Tibial nerve (tissue), 4 donors: ENCODE measurements around the gene ABCG1. TPM values are rescaled to one million over a fixed set of nuclear protein-coding genes. Genes with fewer than 3 reads are reported as not detected.

ENCODE experiments used
- DNase-seq, 2 donors: peaks; one replicate each; pipeline ENCODE4 v3.0.0-alpha.2; 2019; ENCODE audit warnings: low spot score in 2 of 2
- H3K27ac ChIP-seq, 4 donors: fragments of 200-600 bp; sonication (generic) in 3 of 4; one replicate each; pipeline ENCODE4 v1.5.1; 2017 to 2019; ENCODE audit warnings: mild to moderate bottlenecking in 1 of 4
- H3K27me3 ChIP-seq, 2 donors: fragments of 200-600 bp; sonication (generic) in 1 of 2; one replicate each; pipeline versions ENCODE4 v1.5.1 to v1.6.0; 2017 to 2019
- H3K36me3 ChIP-seq, 3 donors: fragments of 200-600 bp; sonication (generic); one replicate each; pipeline ENCODE4 v1.5.1; 2018 to 2019
- H3K4me1 ChIP-seq, 4 donors: fragments of 200-600 bp; sonication (generic) in 3 of 4; one replicate each; pipeline ENCODE4 v1.5.1; 2017 to 2019
- H3K4me3 ChIP-seq, 4 donors: fragments of 200-600 bp; sonication (generic) in 3 of 4; one replicate each; pipeline ENCODE4 v1.5.1; 2017 to 2019; ENCODE audit warnings: mild to moderate bottlenecking in 1 of 4, moderate library complexity in 1 of 4
- H3K9me3 ChIP-seq, 4 donors: fragments of 200-600 bp; sonication (generic) in 3 of 4; one replicate each; pipeline ENCODE4 v1.5.1; 2017 to 2019
- EP300 ChIP-seq, 2 donors: sonication (generic); formaldehyde crosslinking; IDR thresholded peaks; one replicate each; pipeline ENCODE4 v1.6.1; 2017; ENCODE audit warnings: antibody characterized with exemption in 2 of 2, mild to moderate bottlenecking in 1 of 2
- POLR2A ChIP-seq, 2 donors: fragments of 450-650 bp; IDR thresholded peaks; one replicate each; pipeline ENCODE4 v1.6.1; 2017; ENCODE audit warnings: antibody characterized with exemption in 2 of 2, mild to moderate bottlenecking in 2 of 2, moderate library complexity in 2 of 2
- whole genome bisulfite sequencing, 2 donors: methylation state at CpG; one replicate each; pipeline ENCODE4 v1.1.5; 2018; 5-methylcytosine and 5-hydroxymethylcytosine counted together
- total RNA-seq, 4 donors: library from RNA; depleted of rRNA; stranded (reverse); fragments of >200 nt; gene quantifications; one replicate each; pipeline ENCODE4 v1.1.0, GENCODE V29; 2016
- TF ChIP-seq, protein P1 (sequence below), 5 experiments: fragments of 200-600 bp in 3 of 5; fragments of 450-650 bp in 2 of 5; sonication (generic) in 3 of 5; IDR thresholded peaks; one replicate each; pipeline ENCODE4 v1.5.1; 2016 to 2019; ENCODE audit warnings: antibody characterized with exemption in 5 of 5, mild to moderate bottlenecking in 3 of 5, moderate library complexity in 2 of 5

Gene ABCG1
- total RNA-seq: 10 to 100 TPM; 10.5 to 32.8 (median 18.6) TPM

DNA sequence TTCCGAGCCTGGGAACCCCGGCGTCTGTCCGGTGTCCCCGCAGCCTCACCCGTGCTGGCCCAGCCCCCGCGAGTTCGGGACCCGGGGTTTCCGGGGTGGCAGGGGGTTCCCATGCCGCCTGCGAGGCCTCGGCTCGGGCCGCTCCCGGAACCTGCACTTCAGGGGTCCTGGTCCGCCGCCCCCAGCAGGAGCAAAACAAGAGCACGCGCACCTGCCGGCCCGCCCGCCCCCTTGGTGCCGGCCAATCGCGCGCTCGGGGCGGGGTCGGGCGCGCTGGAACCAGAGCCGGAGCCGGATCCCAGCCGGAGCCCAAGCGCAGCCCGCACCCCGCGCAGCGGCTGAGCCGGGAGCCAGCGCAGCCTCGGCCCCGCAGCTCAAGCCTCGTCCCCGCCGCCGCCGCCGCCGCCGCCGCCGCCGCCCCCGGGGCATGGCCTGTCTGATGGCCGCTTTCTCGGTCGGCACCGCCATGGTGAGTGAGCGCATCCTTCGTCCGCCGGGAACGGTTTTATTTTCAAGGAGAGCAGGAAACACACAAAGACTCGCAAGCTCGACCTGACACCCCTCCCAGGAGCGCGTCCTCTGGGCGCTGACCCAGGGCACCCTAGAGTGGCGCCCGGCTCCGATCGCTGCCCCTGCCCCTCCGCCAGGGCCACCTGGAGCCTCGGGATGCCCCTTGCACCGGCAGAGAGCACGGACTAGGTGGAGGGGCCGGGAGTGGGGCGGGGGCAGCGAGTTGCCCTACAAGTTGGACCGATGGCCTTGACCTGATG is at the start of gene ABCG1:
ABCG1 (plus strand) TSS at position 305 of the 770 bp plus-strand sequence; CDS start at position 428, 123 bp downstream.
- Histone ChIP-seq H3K4me1 (peaks cover 0 to 43% (median 11%) of the 10 kb centered on the region in 4 donors), H3K36me3 (no peaks in the 10 kb centered on the region), H3K27me3 (peaks cover 0 to 28% of the 10 kb centered on the region in 2 donors), H3K4me3 (peak within 1 kb of the TSS; percentile 36 to 73 (median 62)), H3K27ac (peak within 1 kb of the TSS; percentile 18 to 87 (median 68)), H3K9me3 (no peaks in the 10 kb centered on the region)
- TF ChIP-seq POLR2A (IDR thresholded peaks at IDR 0.05) (peak in 1 of 2 donors; percentile 62), EP300 (IDR thresholded peaks at IDR 0.05) (no peak)
- 1% methylated on average over 30 to 32 of the region's 83 CpGs for WGBS, 2 donors
- DNase-seq: no peak

DNA sequence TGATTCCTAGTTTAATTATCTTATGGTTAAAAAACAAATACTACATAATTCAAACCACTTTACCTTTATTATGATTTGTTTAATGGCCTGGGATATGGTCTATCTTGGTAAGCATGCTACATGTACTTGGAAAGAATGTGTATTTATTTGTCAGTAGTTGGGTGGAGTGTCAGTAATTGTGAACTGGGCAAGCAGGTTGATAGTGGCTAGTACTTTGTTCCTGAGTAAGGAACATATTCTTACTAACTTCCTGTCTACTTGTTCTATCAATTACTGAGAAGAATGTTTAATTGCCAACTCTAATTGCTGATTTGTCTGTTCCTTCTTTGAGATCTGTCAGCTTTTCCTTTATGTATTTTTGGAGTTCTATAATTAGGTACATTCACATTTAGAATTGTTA is 49.2 kb upstream of the ABCG1 start:
- Histone ChIP-seq H3K36me3 (no peaks in the 10 kb centered on the region), H3K4me1 (peaks cover 0 to 16% (median 5%) of the 10 kb centered on the region in 4 donors), H3K27me3 (no peaks in the 10 kb centered on the region), H3K4me3 (no peak overlapping the region), H3K27ac (peak overlapping the region in 1 of 4 donors; percentile 79), H3K9me3 (no peaks in the 10 kb centered on the region)
- no peak for DNase-seq
- TF ChIP-seq POLR2A (IDR thresholded peaks at IDR 0.05): no peak
- no peak for TF ChIP-seq EP300 (IDR thresholded peaks at IDR 0.05)
- TF ChIP-seq, protein P1, sequence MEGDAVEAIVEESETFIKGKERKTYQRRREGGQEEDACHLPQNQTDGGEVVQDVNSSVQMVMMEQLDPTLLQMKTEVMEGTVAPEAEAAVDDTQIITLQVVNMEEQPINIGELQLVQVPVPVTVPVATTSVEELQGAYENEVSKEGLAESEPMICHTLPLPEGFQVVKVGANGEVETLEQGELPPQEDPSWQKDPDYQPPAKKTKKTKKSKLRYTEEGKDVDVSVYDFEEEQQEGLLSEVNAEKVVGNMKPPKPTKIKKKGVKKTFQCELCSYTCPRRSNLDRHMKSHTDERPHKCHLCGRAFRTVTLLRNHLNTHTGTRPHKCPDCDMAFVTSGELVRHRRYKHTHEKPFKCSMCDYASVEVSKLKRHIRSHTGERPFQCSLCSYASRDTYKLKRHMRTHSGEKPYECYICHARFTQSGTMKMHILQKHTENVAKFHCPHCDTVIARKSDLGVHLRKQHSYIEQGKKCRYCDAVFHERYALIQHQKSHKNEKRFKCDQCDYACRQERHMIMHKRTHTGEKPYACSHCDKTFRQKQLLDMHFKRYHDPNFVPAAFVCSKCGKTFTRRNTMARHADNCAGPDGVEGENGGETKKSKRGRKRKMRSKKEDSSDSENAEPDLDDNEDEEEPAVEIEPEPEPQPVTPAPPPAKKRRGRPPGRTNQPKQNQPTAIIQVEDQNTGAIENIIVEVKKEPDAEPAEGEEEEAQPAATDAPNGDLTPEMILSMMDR (IDR thresholded peaks at IDR 0.05): no peak

DNA sequence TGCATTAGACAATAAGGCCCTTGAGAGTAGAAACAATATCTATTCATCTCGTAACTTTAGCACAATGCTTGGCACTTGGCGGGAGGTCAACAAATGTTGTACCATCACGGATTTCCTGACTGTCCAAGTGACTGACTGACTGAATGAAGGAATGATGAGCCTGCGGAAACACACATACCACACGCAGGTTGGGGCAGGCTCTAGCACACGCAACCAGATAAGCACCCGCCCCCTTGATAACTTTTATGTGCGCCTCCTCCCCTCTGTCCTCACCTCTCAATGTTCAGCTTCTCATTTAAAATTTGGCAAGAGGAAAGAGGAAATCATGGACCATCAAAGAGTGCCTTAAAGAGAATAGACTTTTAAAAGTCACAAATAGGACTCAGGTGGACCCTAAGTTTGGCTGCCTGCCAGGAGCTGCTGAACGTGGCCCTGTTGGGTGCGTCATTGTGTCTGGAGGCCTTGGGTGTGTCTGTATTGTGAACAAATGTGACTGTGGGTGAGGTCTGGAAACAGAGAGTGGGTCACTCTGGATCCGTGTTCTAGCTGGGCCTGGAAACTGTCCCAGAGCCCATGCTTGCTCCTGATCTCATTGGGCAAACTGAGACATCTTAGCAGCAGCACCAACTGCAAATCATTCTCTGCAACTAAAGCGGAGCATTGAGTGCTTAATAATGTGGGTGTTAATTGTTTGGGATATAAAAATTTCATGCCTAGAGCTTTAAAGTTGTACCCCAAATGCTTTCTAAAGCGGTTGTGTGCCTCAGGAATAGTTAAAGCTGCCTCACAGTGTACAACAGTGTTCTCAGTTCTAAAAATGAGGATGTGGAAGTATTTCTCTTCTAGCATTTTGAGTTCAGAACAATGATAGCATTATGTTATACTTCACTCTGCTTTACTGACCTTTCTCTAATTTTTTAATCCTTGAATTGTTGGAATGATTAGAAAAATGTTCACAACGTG is 47.6 kb upstream of the ABCG1 start:
- 44 to 48% methylated on average over 14 of the region's 14 CpGs for WGBS, 2 donors
- no peak overlapping the region for H3K4me3 ChIP-seq
- H3K27ac ChIP-seq: peak overlapping the region in 3 of 4 donors; percentile 35 to 79 (median 79)
- no peak for DNase-seq
- H3K4me1 ChIP-seq: peaks cover 0 to 15% (median 5%) of the 10 kb centered on the region in 4 donors
- H3K27me3 ChIP-seq: no peaks in the 10 kb centered on the region
- no peaks in the 10 kb centered on the region for H3K36me3 ChIP-seq
- TF ChIP-seq, protein P1 (IDR thresholded peaks at IDR 0.05): no peak
- no peak for TF ChIP-seq POLR2A (IDR thresholded peaks at IDR 0.05)
- TF ChIP-seq EP300 (IDR thresholded peaks at IDR 0.05): peak in 1 of 2 donors; percentile 33
- no peaks in the 10 kb centered on the region for H3K9me3 ChIP-seq

DNA sequence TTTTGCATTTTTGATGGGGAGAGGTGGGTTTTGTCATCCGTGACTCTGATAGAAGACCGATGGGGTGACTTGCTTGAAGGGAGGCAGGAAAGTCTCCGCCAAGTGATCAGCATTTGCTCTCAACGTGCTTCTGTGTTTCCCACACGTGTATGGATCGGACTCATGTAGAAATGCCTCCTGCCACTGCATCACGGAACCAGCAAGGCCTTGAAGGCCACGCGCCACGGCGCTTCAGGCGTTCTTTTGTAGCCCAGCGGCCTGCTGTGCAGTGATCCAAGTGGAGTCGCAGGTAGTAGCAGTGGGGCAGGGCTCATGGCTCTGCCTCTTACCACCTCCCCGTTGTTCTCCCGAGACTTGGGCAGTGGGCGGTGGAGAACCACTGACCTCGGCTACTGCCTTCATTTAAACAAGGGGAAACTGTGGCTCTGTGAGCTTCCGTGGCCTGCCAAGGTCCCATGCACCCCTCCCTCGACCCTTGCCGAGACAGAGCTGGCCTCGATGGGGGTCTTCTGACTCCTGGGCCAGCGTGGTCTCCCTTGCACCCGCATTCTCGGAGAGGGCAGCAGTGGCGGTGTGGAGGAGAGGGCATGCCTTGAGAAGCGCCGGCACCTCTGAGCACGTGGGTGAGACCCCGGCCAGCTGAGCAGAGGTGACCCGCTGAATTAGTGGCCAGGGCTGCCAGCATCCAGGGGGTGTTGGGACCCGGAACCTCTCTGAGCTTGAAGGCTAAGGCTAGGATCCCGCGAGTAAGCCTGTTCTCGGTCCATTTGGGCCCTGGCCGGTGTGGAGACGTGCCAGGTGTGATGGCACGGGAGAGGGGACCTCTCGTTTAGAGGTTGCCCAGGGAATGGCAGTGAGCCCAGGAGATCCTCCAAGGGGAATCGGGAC is 46.1 kb upstream of the ABCG1 start:
- H3K36me3 ChIP-seq: no peaks in the 10 kb centered on the region
- peak overlapping the region in 1 of 4 donors; percentile 79 for H3K27ac ChIP-seq
- TF ChIP-seq, protein P1 (IDR thresholded peaks at IDR 0.05): no peak
- TF ChIP-seq EP300 (IDR thresholded peaks at IDR 0.05): no peak
- H3K4me1 ChIP-seq: peaks cover 0 to 24% (median 5%) of the 10 kb centered on the region in 4 donors
- H3K9me3 ChIP-seq: no peaks in the 10 kb centered on the region
- H3K4me3 ChIP-seq: no peak overlapping the region
- 86 to 89% methylated on average over 38 to 39 of the region's 40 CpGs for WGBS, 2 donors
- no peaks in the 10 kb centered on the region for H3K27me3 ChIP-seq
- no peak for DNase-seq

DNA sequence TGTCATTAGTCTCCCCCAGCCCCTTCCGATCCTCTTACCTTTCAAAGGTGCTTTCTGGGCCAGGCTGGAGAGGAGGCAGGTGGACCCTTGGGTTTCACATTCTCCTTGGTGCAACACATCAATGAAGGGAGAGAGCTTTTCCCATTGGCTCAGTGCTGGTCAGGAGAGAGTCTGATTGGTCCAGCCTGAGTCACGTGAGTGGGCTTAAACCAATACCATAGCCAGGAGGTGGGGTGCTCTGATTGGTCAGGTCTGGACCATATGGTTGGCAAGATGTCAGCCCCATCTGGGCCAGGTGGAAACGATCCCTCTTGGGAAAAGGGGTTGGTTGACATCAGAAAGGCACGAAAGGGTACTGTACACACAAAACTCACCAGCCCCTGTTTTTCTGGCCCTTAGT is 44.8 kb upstream of the ABCG1 start:
- no peak overlapping the region for H3K4me3 ChIP-seq
- no peaks in the 10 kb centered on the region for H3K27me3 ChIP-seq
- TF ChIP-seq, protein P1 (IDR thresholded peaks at IDR 0.05): no peak
- TF ChIP-seq EP300 (IDR thresholded peaks at IDR 0.05) (no peak), POLR2A (IDR thresholded peaks at IDR 0.05) (no peak)
- H3K4me1 ChIP-seq: peaks cover 0 to 24% (median 5%) of the 10 kb centered on the region in 4 donors
- 90 to 95% methylated on average over 4 of the region's 4 CpGs for WGBS, 2 donors
- no peaks in the 10 kb centered on the region for H3K9me3 ChIP-seq
- H3K27ac ChIP-seq: no peak overlapping the region
- DNase-seq: no peak
- H3K36me3 ChIP-seq: no peaks in the 10 kb centered on the region
